HG03521 (cell line): ENCODE results near the gene MAGOH.
"Not testable (repeated sequence)": the region's sequence is repeated elsewhere in the genome, so short reads cannot be mapped to it uniquely, and the experiment has no call there.

ENCODE experiments used
- ATAC-seq: cut with Tn5 transposase; IDR thresholded peaks from one replicate; pipeline ENCODE4 v1.9.1; 2021; ENCODE audit warnings: mild to moderate bottlenecking, moderate library complexity; ENCODE audit not compliant: unreplicated experiment

Gene MAGOH

GRCh38 chr1:53190210-53190611, 48.1 kb downstream of the MAGOH start:
- ATAC-seq, result no peak

GRCh38 chr1:53189061-53189460, 49.3 kb downstream of the MAGOH start:
- ATAC-seq, result no peak

GRCh38 chr1:53188099-53188498, 50.2 kb downstream of the MAGOH start:
- ATAC-seq, result no peak

- no peak for ATAC-seq
These were observed 50.9 kb downstream of the MAGOH start for GRCh38 chr1:53187401-53187800.

GRCh38 chr1:53186533-53186932, 51.8 kb downstream of the MAGOH start:
- ATAC-seq, result no peak

GRCh38 chr1:53185955-53186297, 52.4 kb downstream of the MAGOH start:
- ATAC-seq, result not testable (repeated sequence)

- no peak for ATAC-seq
These were observed 55.0 kb downstream of the MAGOH start for GRCh38 chr1:53183095-53183990.

GRCh38 chr1:53182716-53183094, 55.6 kb downstream of the MAGOH start:
- no peak for ATAC-seq

- no peak for ATAC-seq
These were observed 56.2 kb downstream of the MAGOH start for GRCh38 chr1:53182111-53182593.

GRCh38 chr1:53180951-53181350, 57.4 kb downstream of the MAGOH start:
- ATAC-seq, result no peak

- no peak for ATAC-seq
These were observed 58.1 kb downstream of the MAGOH start for GRCh38 chr1:53180226-53180625.
